DMS153 (cell line): ENCODE measurements around the gene BCL11A.

ENCODE experiments used
- DNase-seq: peaks from one replicate; lab custom pipeline; 2025; lab: John Stamatoyannopoulos, UW

BCL11A gene

DNA sequence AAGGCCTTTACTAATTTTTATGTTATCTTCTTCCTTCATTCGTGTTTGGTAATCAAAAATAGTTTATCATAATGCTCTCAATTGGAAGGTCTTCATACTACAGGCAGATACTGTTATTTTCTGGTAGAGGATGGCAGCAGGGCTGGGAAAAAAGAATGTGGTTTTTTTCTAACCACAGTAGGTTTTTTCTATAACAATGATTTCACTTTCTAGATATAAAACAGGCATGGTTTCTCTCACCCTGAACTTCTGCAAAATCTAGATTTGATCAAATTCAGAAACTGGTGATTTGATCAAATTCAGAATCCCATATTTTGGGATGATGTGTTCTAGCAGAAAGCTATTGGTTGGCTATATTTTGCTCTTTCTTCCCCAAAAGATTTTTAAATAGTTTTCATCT, 27.6 kb downstream of the BCL11A start:
- no peak for DNase-seq

DNA sequence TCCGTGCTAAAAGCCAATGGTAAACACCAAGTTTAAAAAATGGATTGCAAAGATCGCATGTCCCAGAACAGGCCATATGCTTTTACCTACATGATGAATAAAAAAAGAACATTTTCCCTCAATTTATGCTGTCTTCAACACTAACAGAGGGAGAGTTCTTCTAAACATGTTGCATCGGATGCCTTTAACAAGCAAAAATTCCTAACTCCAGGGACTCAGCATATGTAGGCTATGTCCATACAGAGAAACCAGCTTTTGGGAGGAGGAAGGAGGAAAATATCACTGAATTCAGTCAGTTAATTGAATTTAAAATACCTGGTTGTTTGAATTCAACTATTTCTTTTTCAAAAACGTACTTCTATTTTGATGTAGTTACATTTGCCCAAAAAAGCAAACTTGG, 28.6 kb downstream of the BCL11A start:
- DNase-seq: no peak

DNA sequence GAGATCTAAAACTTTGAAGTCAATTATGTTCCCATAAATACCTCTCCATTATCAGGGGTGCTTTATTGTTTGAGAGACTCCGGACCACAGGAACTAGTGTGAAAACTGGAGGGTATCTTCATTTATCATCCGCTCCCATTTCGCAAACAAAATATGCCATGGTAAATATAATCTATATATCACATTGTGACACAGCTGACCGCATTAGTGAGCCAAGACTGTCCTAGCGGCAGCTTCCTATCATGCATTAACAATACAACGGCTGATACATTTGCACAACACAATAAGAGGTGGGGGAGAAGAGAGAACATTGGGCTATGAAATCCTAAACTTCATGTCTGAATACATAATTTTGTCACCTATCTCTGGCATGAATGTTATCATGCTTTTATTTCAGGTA, 29.5 kb downstream of the BCL11A start:
- no peak for DNase-seq

DNA sequence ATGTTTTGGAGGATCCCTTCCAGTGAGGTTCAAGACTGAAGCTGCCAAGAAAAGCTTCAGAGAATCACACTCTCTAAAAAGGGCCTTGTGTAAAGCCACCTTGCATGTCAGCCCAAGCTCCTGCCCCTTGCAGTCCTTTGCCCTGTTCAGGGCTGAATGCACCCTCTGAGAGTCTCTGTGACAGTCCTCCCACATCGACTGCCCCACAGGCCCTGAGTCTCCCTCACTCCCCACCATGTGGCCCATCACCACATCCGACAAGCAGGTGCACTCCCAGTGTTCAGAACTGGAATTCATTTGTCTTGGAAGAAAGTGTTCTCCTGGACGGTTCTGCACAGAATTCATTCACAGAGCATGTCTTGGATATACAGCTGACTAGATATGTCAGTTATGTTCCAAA, 31.0 kb downstream of the BCL11A start:
- DNase-seq: no peak

DNA sequence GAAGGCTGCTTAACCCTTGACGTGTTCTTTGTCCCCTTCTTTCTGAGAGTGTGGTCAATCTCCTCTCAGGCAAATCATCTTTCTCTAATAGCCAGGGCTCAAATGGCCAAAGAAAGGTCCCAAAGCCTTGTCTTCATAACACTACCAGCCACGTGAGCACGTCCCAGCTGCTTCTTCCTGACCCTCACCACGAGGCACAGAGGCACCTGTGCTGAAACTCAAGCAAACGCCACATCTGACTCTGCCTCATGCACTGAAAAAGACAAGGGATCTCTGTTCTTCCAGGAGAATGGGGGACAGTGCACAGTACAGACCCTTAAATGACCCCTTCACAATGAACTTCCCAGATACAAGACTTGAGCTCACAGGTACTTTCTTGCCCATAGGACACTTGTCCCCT, 31.8 kb downstream of the BCL11A start:
- no peak for DNase-seq

DNA sequence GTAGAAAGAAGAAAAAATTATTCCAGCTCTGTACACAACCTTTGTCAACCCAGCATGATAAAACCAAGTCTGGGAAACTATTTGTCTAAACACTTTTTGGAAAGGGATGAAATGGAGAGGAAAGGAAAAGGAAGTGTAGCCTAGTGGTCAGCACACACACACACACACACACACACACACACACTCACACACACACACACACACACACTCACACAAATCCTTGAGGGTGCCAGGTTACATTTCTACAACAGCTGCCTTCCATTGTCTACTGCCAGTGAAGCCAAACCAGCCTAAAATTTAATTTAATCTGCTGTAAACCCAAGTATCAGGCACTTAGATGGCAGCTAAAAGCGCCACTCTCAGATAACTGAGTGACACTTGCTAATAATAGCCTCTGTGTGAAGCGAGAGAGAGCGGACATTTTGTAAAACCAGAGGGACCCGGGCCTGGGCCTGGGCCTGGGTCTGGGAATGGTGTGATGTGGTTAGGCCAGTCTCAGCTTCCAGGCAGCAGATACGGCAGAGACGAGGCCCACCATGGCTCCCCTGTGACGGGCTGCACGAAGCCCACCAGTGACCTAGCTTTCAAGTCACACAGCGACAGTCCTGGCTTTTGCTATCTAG, 32.4 kb downstream of the BCL11A start:
- no peak for DNase-seq

DNA sequence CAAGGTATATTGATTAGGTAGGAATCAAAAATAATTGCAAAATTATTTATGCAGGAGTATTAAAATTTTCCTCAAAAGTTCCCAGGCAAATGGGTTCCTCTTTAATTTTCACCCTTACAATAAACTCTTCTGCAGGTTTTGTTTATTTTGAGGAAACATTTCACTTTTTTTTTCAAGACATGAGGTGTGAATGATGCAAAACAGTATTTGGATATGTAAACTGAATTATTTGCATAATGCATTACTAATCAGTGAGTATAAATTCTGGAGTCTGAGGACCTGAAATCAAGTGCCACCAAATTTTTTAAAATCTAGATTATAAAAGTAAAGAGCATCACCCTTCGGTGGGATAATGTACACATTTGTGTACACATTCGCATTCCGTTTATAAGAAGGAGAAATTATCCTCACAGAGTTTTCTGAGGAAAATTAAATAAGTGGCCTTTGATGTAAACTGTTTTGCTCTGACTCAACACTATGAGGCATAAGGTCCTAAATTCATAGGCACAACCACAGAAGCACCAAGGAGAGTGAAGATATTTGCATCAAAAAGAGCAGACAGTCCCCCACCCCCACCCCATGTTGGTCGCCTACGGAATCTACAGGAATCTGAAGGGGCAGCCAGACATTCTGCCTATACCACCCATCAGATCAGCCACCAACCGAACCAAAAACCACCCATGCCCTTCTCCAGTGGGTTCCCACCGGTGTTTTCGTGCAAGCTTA, 33.1 kb downstream of the BCL11A start:
- DNase-seq: no peak

DNA sequence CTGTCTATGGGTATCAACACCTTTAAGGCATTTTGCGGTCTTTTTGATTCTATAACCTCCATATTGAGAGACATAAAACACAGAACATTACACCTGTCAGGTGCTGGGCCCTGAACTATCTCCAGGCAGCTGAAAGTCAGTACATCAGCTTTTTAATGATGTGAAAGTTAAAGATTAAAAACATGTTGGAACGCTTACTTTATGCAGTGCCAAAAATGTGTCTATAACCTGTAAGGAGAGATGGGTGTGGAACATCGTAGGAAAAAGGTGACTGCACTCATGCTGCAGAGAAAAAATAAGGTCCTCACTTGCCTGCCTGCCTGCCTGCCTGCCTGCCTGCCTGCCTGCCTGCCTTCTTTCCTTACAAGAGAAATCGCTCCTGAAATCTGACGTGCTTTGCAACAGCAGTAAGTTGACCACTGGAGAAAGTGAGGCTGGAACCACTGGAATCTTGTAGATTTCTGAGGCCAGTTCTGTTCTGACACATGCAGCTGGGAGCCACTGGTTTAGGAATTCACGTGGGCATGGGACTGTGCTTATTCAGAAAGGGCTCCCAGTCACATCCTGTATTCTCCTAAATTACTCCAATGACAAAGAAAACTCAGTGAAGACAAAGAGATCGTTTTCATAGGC, 34.1 kb downstream of the BCL11A start:
- no peak for DNase-seq

DNA sequence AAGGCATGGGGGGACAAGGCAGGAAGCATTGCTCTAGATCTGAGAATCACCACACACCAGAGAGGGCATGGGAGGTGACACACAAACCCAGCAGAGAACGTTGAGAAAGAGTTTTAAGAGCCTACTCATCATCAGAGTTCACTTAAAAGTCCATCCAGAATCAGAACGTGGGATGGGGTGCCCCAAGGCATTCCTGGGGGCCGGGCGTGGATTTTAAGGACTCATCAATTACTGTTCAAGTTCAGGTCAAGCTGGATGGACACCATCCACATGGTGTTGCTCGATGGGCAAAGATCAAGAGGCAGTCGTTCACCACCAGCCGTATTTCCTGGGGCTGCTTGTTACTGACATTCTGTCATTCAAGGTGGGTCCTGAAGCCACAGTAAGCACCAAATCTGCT, 34.9 kb downstream of the BCL11A start:
- DNase-seq: no peak

DNA sequence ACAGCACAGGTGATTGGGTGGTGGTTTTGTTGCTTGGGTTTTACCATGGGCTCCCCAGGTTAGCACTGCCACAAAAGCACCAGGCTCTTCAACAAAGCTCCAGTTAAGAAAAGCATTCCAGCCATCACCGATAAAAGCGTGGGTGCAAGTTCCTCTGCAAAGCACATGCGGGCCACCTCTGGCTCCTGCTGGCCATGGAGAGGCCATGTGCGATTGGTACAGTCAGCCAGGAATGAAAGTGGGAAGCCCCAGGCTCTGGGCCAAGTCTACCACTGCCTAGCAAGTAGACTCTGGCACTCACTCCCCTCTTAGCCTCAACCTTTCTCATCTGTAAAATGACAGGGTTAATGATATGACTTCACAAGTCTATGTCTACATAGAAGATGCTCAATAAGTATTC, 36.0 kb downstream of the BCL11A start:
- no peak for DNase-seq

DNA sequence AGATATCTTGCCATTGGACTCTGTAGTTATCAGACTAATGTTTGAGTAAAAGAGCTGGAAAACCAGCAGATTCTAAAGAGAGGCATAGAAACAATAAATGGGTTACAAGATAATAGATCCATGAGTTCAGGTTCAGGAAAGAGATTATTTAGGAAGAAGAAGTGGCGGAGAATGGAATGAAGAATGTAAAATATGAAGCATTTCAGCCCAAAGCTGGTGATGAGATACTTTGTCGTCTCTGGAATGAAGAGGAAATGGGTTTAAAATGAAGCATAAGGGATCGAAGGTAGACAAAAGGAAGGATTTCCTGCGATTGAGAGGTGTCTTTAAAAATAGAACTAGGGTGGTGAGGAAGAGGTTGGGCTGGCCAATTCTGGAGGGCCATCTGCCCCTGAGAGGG, 36.6 kb downstream of the BCL11A start:
- DNase-seq: no peak

DNA sequence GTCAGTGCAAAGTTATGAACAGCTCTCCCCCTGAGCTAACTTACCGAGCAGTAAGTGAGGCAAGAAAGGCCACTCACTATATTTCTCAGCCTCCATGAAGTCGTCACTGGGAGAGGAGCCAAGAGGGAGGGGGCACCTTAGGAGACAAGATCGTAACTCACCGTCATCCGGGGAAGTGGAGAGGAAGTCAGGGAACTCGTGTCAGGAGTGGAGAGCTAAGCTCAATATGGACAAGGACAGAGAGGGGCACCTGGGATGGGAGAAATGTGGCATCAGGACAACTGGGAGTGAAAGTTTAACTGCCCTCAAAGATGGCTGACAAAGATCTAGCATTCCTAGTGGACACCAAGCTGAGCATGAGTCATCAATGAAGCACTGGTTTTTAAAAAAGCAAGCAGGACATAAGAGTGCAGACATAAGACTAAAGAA, 37.1 kb downstream of the BCL11A start:
- DNase-seq: no peak

DNA sequence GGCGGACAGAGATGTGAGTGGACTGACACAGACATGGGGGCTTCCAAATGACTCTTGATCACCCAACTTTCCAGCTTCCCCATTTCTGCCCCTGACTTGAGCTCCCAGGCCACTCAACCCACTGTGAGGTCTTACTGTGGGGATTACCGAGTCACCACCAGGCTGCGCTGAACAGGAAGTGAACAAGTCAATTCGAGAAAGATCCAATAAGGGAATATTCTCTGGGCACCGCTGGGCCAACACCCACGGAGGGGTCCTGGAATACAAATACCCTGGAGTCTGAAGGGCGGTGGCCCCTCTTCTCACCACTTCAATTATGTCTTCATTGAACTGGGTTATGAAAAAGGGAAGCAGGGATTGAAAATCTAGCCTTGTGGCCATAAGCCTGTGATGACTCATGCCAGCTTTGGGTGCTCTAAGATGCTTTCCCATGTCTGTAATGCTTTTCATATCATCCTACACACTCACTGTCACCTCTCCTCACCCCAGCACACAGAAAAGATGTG, 37.7 kb downstream of the BCL11A start:
- DNase-seq: no peak

DNA sequence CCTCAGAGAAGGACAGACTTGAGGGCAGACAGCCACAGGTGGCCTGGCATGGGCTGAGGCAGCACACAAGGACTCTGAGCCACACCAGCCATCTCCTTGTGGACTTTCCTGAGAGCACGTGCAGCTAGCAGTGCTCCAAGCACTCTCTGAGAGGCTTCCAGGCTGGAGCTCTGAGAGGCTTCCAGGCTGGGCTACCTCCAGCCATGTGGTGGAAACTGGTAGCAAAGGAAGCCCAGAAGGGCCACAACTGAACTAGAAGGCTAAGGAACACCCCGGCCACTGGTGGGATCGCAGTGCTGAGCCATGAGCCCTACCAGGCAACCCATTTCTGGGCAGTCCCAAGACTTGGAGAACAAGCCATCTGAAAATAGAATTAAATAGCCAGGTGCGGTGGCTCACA, 39.5 kb downstream of the BCL11A start:
- DNase-seq: no peak

DNA sequence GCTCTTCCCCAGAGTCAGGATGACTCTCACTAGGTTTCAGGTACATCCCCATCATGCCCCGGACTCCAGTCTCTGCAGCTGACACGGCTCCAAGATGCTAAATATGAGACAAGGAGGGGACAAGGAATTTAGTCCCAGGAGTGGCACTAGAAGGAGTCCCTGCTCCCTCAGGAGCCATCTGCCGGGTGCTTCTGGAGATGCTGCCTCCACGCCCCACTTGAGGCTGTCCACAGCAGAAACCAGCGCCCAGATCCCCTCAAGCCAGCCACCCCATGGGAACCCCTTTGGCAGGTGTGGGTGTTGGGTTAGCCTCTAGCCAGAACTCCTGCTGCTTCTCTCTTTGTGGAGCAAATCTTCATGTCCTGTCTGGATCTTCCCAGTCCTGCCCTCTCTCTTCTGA, 40.3 kb downstream of the BCL11A start:
- no peak for DNase-seq

DNA sequence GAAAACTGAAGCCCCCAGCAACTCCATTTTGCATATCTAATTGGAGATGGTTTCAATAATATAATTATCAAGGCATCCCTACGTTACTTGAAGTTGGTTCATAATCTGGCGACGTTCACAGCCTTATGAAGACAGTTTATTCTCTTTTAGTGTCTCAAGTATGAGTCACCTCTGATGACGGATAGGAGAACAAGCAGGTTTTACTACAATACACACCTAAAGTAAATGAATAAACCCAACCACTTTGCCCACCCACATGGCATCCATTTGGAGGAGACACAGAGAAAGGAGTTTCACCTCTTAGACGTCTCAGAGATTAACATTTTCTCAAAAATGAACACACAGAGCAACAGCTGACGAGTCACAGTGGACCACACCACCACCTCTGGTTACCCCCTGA, 40.8 kb downstream of the BCL11A start:
- no peak for DNase-seq

DNA sequence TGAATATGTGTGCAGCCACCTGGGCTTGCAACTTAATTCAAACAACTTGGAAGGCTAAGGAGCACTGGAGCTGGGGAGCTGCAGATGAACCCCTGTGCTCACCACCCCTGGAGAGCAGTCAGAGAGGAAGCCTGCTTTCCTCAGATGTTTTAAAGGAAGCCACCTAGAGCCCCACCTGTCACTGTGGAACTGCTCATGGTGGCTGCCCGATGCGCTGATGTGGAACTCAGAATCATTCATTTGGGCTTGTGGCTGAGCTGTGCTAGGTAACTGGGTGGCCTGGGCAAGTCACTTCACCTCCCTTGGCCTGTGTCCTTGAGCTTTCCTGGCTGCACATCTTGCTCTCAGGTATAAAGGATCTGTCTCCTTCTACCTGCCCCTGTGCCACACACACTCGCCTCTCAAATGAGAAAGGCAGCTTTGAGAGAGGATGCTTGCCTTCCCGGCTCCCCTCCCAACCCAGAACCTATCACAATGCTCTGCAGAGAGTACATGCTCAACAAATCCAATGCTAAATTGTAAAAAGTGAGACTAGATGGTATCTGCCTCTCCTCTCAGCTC, 41.3 kb downstream of the BCL11A start:
- no peak for DNase-seq

DNA sequence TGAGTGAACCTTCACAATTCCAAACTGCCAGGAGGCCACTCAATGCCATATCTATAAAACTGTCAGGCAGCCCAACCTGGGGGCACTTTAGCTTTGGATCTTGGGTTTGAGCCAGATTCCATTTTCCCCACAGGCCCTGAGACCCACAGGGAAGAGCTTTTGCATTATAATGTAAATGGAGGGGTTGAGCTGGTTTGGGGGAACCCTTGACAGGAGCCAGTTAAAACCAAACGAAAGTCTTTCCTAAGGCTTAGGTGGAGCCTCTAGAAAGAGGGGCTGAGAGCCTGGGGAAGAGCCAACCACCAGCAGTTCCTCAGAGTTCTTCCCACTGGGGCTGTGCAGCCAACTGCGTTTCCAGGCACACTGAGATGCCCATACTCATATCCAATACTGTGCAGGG, 42.7 kb downstream of the BCL11A start:
- no peak for DNase-seq

DNA sequence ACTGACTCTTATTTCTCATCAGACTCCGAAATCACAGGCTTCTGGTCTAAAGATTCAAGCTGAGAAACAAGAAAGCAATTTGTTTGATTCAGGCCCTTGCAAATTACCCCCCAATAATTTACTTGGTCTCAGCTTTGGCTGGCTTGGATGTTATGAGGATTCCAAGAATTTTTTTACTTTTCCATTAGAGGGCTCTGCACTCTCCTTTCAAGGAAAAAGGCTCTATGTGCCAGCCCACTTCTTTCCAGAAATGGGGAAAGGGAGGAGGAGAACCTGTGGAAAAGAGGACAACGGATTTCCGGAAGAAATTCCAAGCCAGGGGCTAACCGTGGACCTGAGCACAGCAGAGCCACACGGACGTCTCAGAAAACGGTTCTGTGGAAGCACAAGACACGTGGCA, 44.4 kb downstream of the BCL11A start:
- DNase-seq: no peak

DNA sequence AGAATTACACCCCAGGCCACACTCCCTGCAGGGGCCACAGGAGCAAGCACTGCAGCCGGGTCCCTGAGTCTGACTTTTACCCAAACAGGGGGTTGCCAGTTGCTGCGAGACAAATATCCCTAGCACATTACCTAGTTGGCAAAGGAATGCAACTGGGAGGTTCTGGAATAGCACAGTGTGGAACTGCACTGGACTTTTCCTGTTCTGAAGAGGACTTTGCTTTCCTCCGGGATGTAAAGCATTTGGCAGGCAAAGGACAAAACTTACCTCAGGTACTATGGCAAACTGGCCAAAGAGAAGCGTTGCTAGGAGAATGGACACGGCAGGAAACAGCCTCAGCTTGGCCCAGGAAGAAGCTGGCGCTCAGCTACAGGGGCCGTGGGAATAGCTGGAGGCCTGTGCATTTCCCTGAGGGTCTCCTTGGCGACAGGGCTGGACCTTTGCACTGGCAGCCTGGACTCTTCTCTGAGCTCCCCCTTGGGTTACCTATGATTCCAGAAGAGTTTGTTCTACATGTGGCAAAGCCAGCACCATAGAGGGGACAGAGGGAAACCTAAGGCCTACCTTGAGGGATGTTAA, 45.0 kb downstream of the BCL11A start:
- no peak for DNase-seq

DNA sequence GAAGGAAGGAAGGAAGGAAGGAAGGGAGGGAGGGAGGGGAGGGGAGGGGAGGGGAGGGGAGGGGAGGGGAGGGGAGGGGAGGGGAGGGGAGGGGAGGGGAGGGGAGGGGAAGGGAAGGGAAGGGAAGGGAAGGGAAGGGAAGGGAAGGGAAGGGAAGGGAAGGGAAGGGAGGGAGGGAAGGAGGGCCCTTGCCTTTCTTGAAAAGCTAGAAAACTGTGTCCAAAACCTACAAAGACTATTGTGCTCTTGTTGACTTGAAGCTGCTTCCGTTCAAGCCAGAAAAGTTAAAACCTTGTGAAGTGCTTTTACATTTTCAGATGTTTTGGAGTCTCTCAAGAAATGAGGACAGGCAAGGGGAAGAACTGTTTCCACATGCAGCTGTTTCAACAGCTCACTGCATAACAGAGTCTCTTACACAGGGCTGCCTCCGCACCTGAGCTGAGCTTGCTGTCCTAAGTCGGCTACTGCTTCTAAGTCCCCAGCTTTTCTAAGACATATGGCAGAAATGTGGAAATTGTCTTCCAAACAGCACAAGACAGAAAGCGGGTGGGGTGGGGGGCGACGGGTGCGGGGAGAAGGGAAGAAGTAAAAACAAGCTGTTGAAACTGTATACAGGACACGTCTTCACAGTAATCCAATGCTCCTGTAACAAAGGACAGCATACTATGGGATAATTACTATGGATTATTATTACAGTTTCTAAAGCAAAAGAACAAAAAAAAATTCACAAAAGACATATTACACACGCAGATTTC, 46.1 kb downstream of the BCL11A start:
- DNase-seq: no peak

DNA sequence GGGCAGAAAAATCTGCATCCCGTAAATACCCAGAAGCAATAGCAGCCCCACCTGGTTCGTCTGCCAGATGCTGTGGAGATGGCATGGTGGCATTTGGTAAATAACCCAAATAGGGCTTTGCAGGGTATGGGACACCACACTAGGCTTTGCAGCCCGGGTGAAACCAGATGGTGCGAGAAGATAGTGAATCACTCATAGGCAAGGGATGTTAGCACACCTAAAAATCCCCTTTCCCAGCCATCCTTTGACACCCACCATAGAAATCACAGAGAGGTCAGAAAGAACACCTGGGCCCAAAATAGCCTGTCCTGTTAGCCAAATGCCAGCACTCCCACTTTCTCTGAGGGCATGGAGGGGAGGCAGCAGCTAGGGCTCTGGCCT, 47.6 kb downstream of the BCL11A start:
- DNase-seq: no peak
